Activated CD8-positive, alpha-beta memory T cell treated with anti-CD3 and anti-CD28 coated beads for 48 hours (primary cell): ENCODE data around the gene CHD6.
"Not testable (repeated sequence)": the region's sequence is repeated elsewhere in the genome, so short reads cannot be mapped to it uniquely, and the experiment has no call there.

Experiments used
- DNase-seq, 3 experiments: peaks; one replicate each; pipeline ENCODE4 v3.0.0-alpha.2; 2020; ENCODE audit warnings: low read depth in 2 of 3, low spot score in 2 of 3

Gene CHD6

GRCh38 chr20:41544472-41544871 lies 73.7 kb downstream of the CHD6 start:
- DNase-seq, result no peak

- no peak for DNase-seq
Measured at GRCh38 chr20:41540918-41541317, 77.3 kb downstream of the CHD6 start.

GRCh38 chr20:41540459-41540858 lies 77.7 kb downstream of the CHD6 start:
- DNase-seq, result no peak

GRCh38 chr20:41538810-41539596 lies 79.2 kb downstream of the CHD6 start:
- no peak for DNase-seq

GRCh38 chr20:41537865-41538264 lies 80.3 kb downstream of the CHD6 start:
- DNase-seq, result no peak

GRCh38 chr20:41535551-41535950 lies 82.6 kb downstream of the CHD6 start:
- DNase-seq, result not testable (repeated sequence)

- DNase-seq, result no peak
Measured at GRCh38 chr20:41534842-41535241, 83.3 kb downstream of the CHD6 start.

- no peak for DNase-seq
Measured at GRCh38 chr20:41534170-41534569, 84.0 kb downstream of the CHD6 start.

- no peak for DNase-seq
Measured at GRCh38 chr20:41533537-41534136, 84.5 kb downstream of the CHD6 start.

GRCh38 chr20:41532935-41533334 lies 85.2 kb downstream of the CHD6 start:
- no peak for DNase-seq

GRCh38 chr20:41531518-41532275 lies 86.5 kb downstream of the CHD6 start:
- DNase-seq, result no peak

- DNase-seq, result no peak
Measured at GRCh38 chr20:41530923-41531322, 87.3 kb downstream of the CHD6 start.

GRCh38 chr20:41526327-41526726 lies 91.8 kb downstream of the CHD6 start:
- no peak for DNase-seq

GRCh38 chr20:41524980-41525613 lies 93.1 kb downstream of the CHD6 start:
- DNase-seq, result no peak

- DNase-seq, result no peak
Measured at GRCh38 chr20:41523857-41524256, 94.3 kb downstream of the CHD6 start.

- no peak for DNase-seq
Measured at GRCh38 chr20:41513829-41514228, 104.3 kb downstream of the CHD6 start.

- no peak for DNase-seq
Measured at GRCh38 chr20:41512624-41513023, 105.6 kb downstream of the CHD6 start.

- DNase-seq, result no peak
Measured at GRCh38 chr20:41510847-41511450, 107.2 kb downstream of the CHD6 start.

GRCh38 chr20:41510224-41510623 lies 108.0 kb downstream of the CHD6 start:
- DNase-seq, result no peak

GRCh38 chr20:41509316-41510200 lies 108.6 kb downstream of the CHD6 start:
- DNase-seq, result no peak
